A549 (cell line): ENCODE results near the gene APOL2. TPM values are rescaled to one million over a fixed set of nuclear protein-coding genes. Genes with fewer than 3 reads are reported as not detected.
"Not testable (repeated sequence)": the region's sequence is repeated elsewhere in the genome, so short reads cannot be mapped to it uniquely, and the experiment has no call there.

Experiments used
- ATAC-seq, 2 experiments: fragments of 200-7000 bp in 1 of 2; fragments of >200 bp in 1 of 2; cut with Nextera tagmentation in 1 of 2; cut with Tn5 transposase in 1 of 2; 3 replicates each; pipeline versions ENCODE4 v1.8.0 to v1.9.1; 2018 to 2020; ENCODE audit warnings: mild to moderate bottlenecking in 1 of 2, moderate library complexity in 1 of 2
- CTCF ChIA-PET: fragments of 300-600 bp; sonication (Branson Sonifier 250); formaldehyde crosslinking; extraction: SDS; loops from one replicate; lab custom pipeline; 2021; ENCODE audit warnings: antibody characterized with exemption, inconsistent platforms; lab: Yijun Ruan, JAX
- POLR2A ChIA-PET: fragments of 350-600 bp; formaldehyde crosslinking; extraction: SDS; loops from one replicate; lab custom pipeline; 2021; ENCODE audit warnings: antibody characterized with exemption, inconsistent platforms; lab: Yijun Ruan, JAX
- DNase-seq, 2 experiments: peaks; one replicate each; pipeline versions ENCODE4 v3.0.0 to v3.0.0-alpha.2; 2011 to 2016; ENCODE audit warnings: low read depth in 1 of 2, low spot score in 1 of 2
- FAIRE-seq: peaks from 2 replicates; lab custom pipeline; 2011; peaks lifted over from hg19 to GRCh38; lab: Jason Lieb, UNC
- H3K27ac ChIP-seq, 2 experiments: fragments of >200 bp; sonication (Bioruptor Twin); formaldehyde crosslinking; 3 replicates each; pipeline ENCODE4 v1.5.1; 2016 to 2017
- H3K4me1 ChIP-seq: fragments of >200 bp; sonication (Bioruptor Twin); formaldehyde crosslinking; 3 replicates; pipeline ENCODE4 v1.6.1; 2016
- H3K4me2 ChIP-seq: fragments of >200 bp; sonication (Bioruptor Twin); formaldehyde crosslinking; 3 replicates; pipeline ENCODE4 v1.6.1; 2016
- H3K4me3 ChIP-seq: fragments of >200 bp; sonication (Bioruptor Twin); formaldehyde crosslinking; 3 replicates; pipeline ENCODE4 v1.5.1; 2016
- H3K9me3 ChIP-seq: fragments of >200 bp; sonication (Bioruptor Twin); formaldehyde crosslinking; 3 replicates; pipeline ENCODE4 v1.6.1; 2016
- CBX8 ChIP-seq: fragments of 200-600 bp; sonication (generic); IDR thresholded peaks from 2 replicates; pipeline ENCODE4 v1.6.1; 2016
- EP300 ChIP-seq, 2 experiments: fragments of >200 bp; sonication (Bioruptor Twin); formaldehyde crosslinking; IDR thresholded peaks; 2 replicates in 1 of 2; 3 replicates in 1 of 2; pipeline ENCODE4 v1.6.1; 2016 to 2017
- FOSL2 ChIP-seq, 2 experiments: fragments of 450-650 bp in 1 of 2; fragments of >200 bp in 1 of 2; sonication (Bioruptor Twin) in 1 of 2; formaldehyde crosslinking; IDR thresholded peaks; 2 replicates each; pipeline versions ENCODE4 v1.5.0 to v1.6.1; 2016 to 2020; ENCODE audit warnings: mild to moderate bottlenecking in 1 of 2, moderate library complexity in 1 of 2
- FOXS1 ChIP-seq: fragments of 250-450 bp; sonication (Bioruptor Pico); IDR thresholded peaks from 2 replicates; pipeline ENCODE4 v1.5.0; 2020; ENCODE audit warnings: mild to moderate bottlenecking, moderate library complexity
- HEYL ChIP-seq: fragments of 250-450 bp; sonication (Bioruptor Pico); IDR thresholded peaks from 2 replicates; pipeline ENCODE4 v1.8.0; 2021; ENCODE audit warnings: mild to moderate bottlenecking, moderate library complexity
- JUN ChIP-seq, 2 experiments: fragments of >200 bp; sonication (Bioruptor Twin); formaldehyde crosslinking; IDR thresholded peaks; 2 replicates in 1 of 2; 3 replicates in 1 of 2; pipeline ENCODE4 v1.6.1; 2016 to 2017
- KDM1A ChIP-seq: fragments of 200-600 bp; sonication (generic); IDR thresholded peaks from 2 replicates; pipeline ENCODE4 v1.6.1; 2016; ENCODE audit warnings: low read depth, mild to moderate bottlenecking
- MAFK ChIP-seq: fragments of 450-650 bp; IDR thresholded peaks from 2 replicates; pipeline ENCODE4 v1.6.1; 2014; ENCODE audit not compliant: partially characterized antibody
- PHF8 ChIP-seq: fragments of 200-600 bp; sonication (generic); IDR thresholded peaks from 2 replicates; pipeline ENCODE4 v1.6.1; 2016; ENCODE audit warnings: low read depth, mild to moderate bottlenecking, antibody characterized with exemption, moderate library complexity, borderline replicate concordance
- POLR2A ChIP-seq: IDR thresholded peaks from 2 replicates; pipeline ENCODE4 v1.6.1; 2012; ENCODE audit warnings: mild to moderate bottlenecking, low read length
- RAD21 ChIP-seq, 2 experiments: fragments of >200 bp in 1 of 2; sonication (Bioruptor Twin) in 1 of 2; formaldehyde crosslinking in 1 of 2; IDR thresholded peaks in 1 of 2; conservative IDR thresholded peaks in 1 of 2; 2 replicates in 1 of 2; 3 replicates in 1 of 2; pipeline ENCODE4 v1.6.1; 2012 to 2018; ENCODE audit warnings: inconsistent platforms in 1 of 2
- RNF2 ChIP-seq: fragments of 200-600 bp; sonication (generic); IDR thresholded peaks from 2 replicates; pipeline ENCODE4 v1.6.1; 2016; ENCODE audit warnings: low read depth, mild to moderate bottlenecking, antibody characterized with exemption, moderate library complexity, borderline replicate concordance
- SMC3 ChIP-seq: fragments of >200 bp; sonication (Bioruptor Twin); formaldehyde crosslinking; IDR thresholded peaks from 3 replicates; pipeline ENCODE4 v1.6.1; 2018; ENCODE audit warnings: inconsistent platforms
- ZFP36 ChIP-seq: fragments of 450-650 bp; IDR thresholded peaks from 2 replicates; pipeline ENCODE4 v1.6.1; 2014; ENCODE audit warnings: borderline replicate concordance; ENCODE audit not compliant: partially characterized antibody
- ZSCAN20 ChIP-seq: fragments of 250-450 bp; sonication (Bioruptor Pico); IDR thresholded peaks from 2 replicates; pipeline ENCODE4 v1.8.0; 2022; ENCODE audit warnings: mild to moderate bottlenecking, moderate library complexity
- WGBS: methylation state at CpG from one replicate; pipeline ENCODE4 v1.1.6; 2017; ENCODE audit errors: missing lambda C conversion rate; 5-methylcytosine and 5-hydroxymethylcytosine counted together
- polyA plus RNA-seq, 4 experiments: library from polyadenylated mRNA; depleted of rRNA in 3 of 4; stranded (reverse); fragments of >200 nt; fragmentation: RNase III in 1 of 4; extraction: RNeasy Plus Mini Kit Qiagen cat#74134 plus additional on column Dnase treatment in 1 of 4; gene quantifications; 2 replicates in 3 of 4; 3 replicates in 1 of 4; pipeline ENCODE4 v1.2.3, GENCODE V29; 2011 to 2017
- TF ChIP-seq, protein P1 (sequence below): fragments of >200 bp; sonication (Bioruptor Twin); formaldehyde crosslinking; IDR thresholded peaks from 3 replicates; pipeline ENCODE4 v1.5.1; 2016
- TF ChIP-seq, protein P2 (sequence below): fragments of 200-600 bp; sonication (generic); IDR thresholded peaks from 2 replicates; pipeline ENCODE4 v1.6.1; 2016; ENCODE audit warnings: antibody characterized with exemption, mild to moderate bottlenecking, moderate library complexity

APOL2 gene
- polyA plus RNA-seq, 2 of the 4 experiments (the other 2 are of a cell fraction) = 8.7 to 23.8 TPM

DNA sequence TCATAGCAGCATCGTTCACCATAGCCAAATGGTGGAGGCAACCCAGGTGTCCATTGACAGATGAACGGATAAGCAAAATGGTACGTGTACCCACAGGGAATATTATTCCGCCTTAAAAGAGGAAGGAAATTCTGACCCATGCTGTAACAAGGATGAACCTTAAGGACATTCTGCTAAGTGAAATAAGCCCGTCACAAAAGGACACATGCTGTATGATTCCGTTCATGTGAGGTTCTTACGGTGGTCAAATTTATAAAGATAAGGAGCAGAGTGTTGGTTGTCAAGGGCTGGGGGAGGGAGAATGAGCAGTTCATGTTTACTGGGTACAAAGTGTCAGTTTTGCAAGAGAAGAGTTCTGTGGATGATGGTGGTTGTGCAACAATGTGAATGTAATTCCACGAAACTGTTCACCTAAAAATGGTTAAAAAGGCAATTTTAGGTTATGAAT, 39.9 kb upstream of the APOL2 start:
- WGBS = 91% methylated on average over 8 of the region's 8 CpGs
- DNase-seq (no peak), FAIRE-seq (no peak), ATAC-seq (no peak)
- Histone ChIP-seq H3K27ac (no peak overlapping the region), H3K4me3 (no peak overlapping the region), H3K4me2 (no peak overlapping the region), H3K9me3 (no peaks in the 10 kb centered on the region), H3K4me1 (0 out of 3 replicates have a peak, but pooled peaks cover 2% of the 10 kb centered on the region)
- TF ChIP-seq JUN (IDR thresholded peaks at IDR 0.05) (no peak), POLR2A (no peak), HEYL (no peak), PHF8 (no peak), FOXS1 (no peak), ZSCAN20 (no peak), EP300 (IDR thresholded peaks at IDR 0.05) (no peak)
- ChIA-PET POLR2A (interaction anchor here (0.7 kb wide), 1 partner anchor 80 kb away, joined by 4 read pairs; no protein-coding TSS in a partner anchor), CTCF (interaction anchor here (1.0 to 3.7 kb wide), 3 partner anchors 20 to 84 kb away, joined by 3 to 14 read pairs (median 3); no protein-coding TSS in a partner anchor)

DNA sequence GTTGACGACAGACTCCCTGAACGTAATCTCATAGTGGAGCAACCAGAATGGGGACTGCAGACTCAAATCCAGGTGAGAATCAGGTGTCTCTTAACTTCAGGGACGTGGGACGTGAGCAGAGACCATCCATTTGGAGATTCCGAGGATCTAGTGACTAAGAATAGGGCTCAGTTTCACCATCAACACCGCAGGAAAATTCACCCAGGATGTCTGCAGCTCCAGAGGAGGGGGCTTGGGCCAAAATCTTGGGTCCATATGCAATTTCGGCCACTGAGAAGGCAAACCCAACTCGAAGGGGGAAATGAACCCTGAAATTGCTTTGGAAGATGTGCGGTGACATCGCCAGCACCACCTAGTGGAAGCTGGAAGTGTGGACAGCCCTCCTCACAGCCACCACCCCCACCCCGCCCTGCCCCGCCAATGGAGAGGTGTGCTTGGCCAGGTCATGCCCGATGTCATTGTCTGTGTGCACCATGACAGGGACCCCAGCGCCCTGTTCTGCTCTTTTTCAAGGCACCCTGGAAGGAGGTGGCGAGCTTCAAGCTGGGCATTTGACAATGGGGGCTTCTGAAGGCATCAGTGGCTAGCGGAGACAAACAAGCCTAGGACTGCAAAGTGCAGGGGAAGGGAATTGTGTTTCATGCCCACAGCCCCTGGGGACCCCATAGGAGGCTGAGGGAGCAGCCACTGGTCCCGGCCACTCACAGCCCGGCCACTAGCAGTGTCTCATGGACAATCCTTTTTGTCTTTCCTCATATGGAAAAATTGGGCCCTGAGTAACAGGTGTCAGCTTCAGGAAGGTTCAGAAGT, 38.4 kb upstream of the APOL2 start:
- ChIA-PET POLR2A (no interaction called here), CTCF (interaction anchor here (1.0 to 4.2 kb wide), 14 partner anchors 9 to 132 kb away, joined by 3 to 27 read pairs (median 4); partner anchors contain the start of gene APOL2)
- ATAC-seq = peak; percentile 84 to 93
- 54% methylated on average over 15 of the region's 18 CpGs for WGBS
- no peak overlapping the region for H3K4me2 ChIP-seq
- FAIRE-seq = no peak
- TF ChIP-seq SMC3 (peak; percentile 67), ZSCAN20 (no peak), JUN (IDR thresholded peaks at IDR 0.05) (0 out of 5 replicates have a peak, but pooled peaks of 1 of the 2 experiments have one; percentile 33), RAD21 (conservative IDR thresholded peaks at IDR 0.05 in 1 of 2, IDR thresholded peaks at IDR 0.05 in 1 of 2) (peak; percentile 46 to 57), ZFP36 (no peak), KDM1A (no peak)
- TF ChIP-seq, protein P1, sequence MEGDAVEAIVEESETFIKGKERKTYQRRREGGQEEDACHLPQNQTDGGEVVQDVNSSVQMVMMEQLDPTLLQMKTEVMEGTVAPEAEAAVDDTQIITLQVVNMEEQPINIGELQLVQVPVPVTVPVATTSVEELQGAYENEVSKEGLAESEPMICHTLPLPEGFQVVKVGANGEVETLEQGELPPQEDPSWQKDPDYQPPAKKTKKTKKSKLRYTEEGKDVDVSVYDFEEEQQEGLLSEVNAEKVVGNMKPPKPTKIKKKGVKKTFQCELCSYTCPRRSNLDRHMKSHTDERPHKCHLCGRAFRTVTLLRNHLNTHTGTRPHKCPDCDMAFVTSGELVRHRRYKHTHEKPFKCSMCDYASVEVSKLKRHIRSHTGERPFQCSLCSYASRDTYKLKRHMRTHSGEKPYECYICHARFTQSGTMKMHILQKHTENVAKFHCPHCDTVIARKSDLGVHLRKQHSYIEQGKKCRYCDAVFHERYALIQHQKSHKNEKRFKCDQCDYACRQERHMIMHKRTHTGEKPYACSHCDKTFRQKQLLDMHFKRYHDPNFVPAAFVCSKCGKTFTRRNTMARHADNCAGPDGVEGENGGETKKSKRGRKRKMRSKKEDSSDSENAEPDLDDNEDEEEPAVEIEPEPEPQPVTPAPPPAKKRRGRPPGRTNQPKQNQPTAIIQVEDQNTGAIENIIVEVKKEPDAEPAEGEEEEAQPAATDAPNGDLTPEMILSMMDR = peak; percentile 63
- TF ChIP-seq, protein P2, sequence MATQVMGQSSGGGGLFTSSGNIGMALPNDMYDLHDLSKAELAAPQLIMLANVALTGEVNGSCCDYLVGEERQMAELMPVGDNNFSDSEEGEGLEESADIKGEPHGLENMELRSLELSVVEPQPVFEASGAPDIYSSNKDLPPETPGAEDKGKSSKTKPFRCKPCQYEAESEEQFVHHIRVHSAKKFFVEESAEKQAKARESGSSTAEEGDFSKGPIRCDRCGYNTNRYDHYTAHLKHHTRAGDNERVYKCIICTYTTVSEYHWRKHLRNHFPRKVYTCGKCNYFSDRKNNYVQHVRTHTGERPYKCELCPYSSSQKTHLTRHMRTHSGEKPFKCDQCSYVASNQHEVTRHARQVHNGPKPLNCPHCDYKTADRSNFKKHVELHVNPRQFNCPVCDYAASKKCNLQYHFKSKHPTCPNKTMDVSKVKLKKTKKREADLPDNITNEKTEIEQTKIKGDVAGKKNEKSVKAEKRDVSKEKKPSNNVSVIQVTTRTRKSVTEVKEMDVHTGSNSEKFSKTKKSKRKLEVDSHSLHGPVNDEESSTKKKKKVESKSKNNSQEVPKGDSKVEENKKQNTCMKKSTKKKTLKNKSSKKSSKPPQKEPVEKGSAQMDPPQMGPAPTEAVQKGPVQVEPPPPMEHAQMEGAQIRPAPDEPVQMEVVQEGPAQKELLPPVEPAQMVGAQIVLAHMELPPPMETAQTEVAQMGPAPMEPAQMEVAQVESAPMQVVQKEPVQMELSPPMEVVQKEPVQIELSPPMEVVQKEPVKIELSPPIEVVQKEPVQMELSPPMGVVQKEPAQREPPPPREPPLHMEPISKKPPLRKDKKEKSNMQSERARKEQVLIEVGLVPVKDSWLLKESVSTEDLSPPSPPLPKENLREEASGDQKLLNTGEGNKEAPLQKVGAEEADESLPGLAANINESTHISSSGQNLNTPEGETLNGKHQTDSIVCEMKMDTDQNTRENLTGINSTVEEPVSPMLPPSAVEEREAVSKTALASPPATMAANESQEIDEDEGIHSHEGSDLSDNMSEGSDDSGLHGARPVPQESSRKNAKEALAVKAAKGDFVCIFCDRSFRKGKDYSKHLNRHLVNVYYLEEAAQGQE = no peak
- 0 out of 3 replicates have a peak, but pooled peaks cover 2% of the 10 kb centered on the region for H3K4me1 ChIP-seq
- no peak overlapping the region for H3K4me3 ChIP-seq
- no peaks in the 10 kb centered on the region for H3K9me3 ChIP-seq
- DNase-seq = peak; percentile 31 to 62
- peak overlapping the region in 1 of 2 experiments; percentile 48; a peak in 1 of 6 replicates for H3K27ac ChIP-seq

DNA sequence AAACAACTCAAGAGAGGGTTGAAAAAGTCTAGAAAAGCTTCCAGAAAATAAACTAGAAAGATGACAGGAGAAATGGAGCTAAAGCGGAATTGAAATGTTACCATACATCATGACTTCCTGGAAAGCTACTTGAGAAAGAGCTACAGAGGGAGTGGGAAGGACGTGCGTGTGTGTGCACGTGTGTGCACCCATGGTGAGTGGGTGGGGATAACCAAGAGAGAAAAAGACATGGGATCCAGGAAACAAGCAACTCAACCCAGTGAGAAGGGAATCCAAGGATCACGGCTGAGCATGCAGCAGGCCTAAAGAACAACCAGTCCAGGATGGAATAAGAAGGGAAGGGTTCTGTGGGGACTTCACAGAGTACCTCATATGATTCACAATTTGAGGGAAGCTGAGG, 35.2 kb upstream of the APOL2 start:
- Histone ChIP-seq H3K27ac (no peak overlapping the region), H3K4me2 (no peak overlapping the region), H3K9me3 (no peaks in the 10 kb centered on the region), H3K4me3 (no peak overlapping the region), H3K4me1 (0 out of 3 replicates have a peak, but pooled peaks cover 2% of the 10 kb centered on the region)
- DNase-seq = no peak
- POLR2A ChIA-PET = no interaction called here
- no peak for ATAC-seq
- CTCF ChIA-PET = interaction anchor here (4.2 kb wide), 1 partner anchor 13 kb away, joined by 27 read pairs; no protein-coding TSS in a partner anchor
- 88% methylated on average over 5 of the region's 5 CpGs for WGBS
- no peak for FAIRE-seq
- TF ChIP-seq MAFK = no peak
- TF ChIP-seq CBX8 = no peak
- no peak for TF ChIP-seq FOSL2 (IDR thresholded peaks at IDR 0.05)
- TF ChIP-seq FOSL2 (CRISPR knock-in tag; IDR thresholded peaks at IDR 0.05) = no peak
- TF ChIP-seq RNF2 = no peak

DNA sequence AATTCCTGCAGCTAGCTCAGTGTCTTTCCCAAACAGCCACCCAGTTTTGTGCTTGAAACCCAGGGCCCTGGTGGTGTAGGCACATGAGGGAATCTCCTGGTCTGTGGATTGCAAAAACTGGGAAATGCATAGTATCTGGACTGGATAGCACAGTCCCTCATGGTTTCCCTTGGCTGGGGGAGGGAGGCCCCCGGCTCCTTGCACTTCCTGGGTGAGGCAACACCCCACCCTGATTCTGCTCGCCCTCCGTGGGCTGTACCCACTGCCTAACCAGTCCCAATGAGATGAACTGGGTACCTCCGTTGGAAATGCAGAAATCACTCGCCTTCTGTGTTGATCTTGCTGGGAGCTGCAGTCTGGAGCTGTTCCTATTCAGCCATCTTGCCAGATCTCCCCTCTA, 32.6 kb upstream of the APOL2 start:
- not testable (repeated sequence) for H3K9me3 ChIP-seq, H3K4me2 ChIP-seq, H3K4me1 ChIP-seq, H3K4me3 ChIP-seq, H3K27ac ChIP-seq, ATAC-seq, FAIRE-seq, DNase-seq
- 68% methylated on average over 5 of the region's 5 CpGs for WGBS
- ChIA-PET CTCF (interaction anchor here (0.6 to 2.2 kb wide), 4 partner anchors 14 to 77 kb away, joined by 3 to 7 read pairs (median 4); no protein-coding TSS in a partner anchor), POLR2A (interaction anchor here (0.7 kb wide), 1 partner anchor 75 kb away, joined by 6 read pairs; no protein-coding TSS in a partner anchor)

DNA sequence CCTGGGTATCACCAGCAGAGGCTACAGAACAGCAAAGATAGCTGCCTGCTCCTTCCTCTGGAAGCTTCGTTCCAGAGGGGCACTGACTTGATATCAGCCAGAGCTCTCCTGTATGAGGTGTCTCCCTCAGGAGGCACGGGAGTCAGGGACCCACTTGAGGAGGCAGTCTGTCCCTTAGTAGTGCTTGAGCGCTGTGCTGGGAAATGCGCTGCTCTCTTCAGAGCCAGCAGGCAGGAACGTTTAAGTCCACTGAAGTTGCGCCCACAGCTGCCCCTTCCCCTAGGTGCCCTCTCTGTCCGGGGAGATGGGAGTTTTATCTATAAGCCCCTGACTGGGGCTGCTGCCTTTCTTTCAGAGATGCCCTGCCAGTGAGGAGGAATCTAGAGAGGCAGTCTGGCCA, 31.9 kb upstream of the APOL2 start:
- H3K4me3 ChIP-seq, POLR2A ChIA-PET, FAIRE-seq, H3K4me1 ChIP-seq, H3K4me2 ChIP-seq, H3K9me3 ChIP-seq, H3K27ac ChIP-seq, DNase-seq, ATAC-seq: not testable (repeated sequence)
- CTCF ChIA-PET = interaction anchor here (0.6 to 2.2 kb wide), 4 partner anchors 15 to 76 kb away, joined by 3 to 7 read pairs (median 3); no protein-coding TSS in a partner anchor
- 78% methylated on average over 3 of the region's 7 CpGs for WGBS
